ENCODE results near the gene UBAP1. TPM values are rescaled to one million over a fixed set of nuclear protein-coding genes. Genes with fewer than 3 reads are reported as not detected.
A peak's percentile ranks its signal among the peaks of the same experiment; 100 is the strongest.
"Not testable (repeated sequence)": the region's sequence is repeated elsewhere in the genome, so short reads cannot be mapped to it uniquely, and the experiment has no call there.

The UBAP1 gene
- total and polyA plus RNA-seq, 5 donors from 2014 or later = 52.9 to 70.7 (median 56.6) TPM

DNA sequence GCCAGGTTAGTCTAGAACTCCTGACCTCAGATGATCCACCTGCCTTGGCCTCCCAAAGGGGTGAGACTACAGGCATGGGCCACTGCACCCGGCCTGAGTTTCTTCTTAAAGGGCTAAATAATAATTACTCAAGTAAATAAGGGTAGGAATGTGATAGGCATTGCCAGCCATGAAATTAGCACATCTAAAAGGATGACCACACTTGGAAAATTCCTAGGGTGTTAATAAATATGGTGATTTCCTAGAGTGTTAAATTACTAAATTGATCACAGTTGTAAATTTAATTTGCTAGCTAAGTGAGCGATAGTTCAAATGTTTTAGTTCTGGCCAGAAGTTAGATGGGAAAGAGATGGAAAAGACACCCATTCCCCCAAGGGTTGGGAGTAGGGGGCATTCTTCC lies 53.4 kb downstream of the UBAP1 start:
- Histone ChIP-seq H3K27ac (ENCODE audit: insufficient read depth, low read length, poor library complexity, severe bottlenecking) (no peak overlapping the region), H3K4me1 (ENCODE audit: control insufficient read depth, insufficient read depth, low read length, poor library complexity, severe bottlenecking) (no peaks in the 10 kb centered on the region), H3K4me3 (ENCODE audit: low read depth, low read length) (no peak overlapping the region), H3K27me3 (ENCODE audit: control insufficient read depth, insufficient read depth, low read length) (no peaks in the 10 kb centered on the region), H3K9me3 (ENCODE audit: control insufficient read depth in 2 of 2, low read length in 2 of 2) (no peaks in the 10 kb centered on the region), H3K36me3 (ENCODE audit: control insufficient read depth, insufficient read depth, low read length) (peaks cover 36% of the 10 kb centered on the region)
- peak overlapping the region; percentile 12 to 55 (median 49) for H3K27ac Mint-ChIP-seq
- H3K27me3 Mint-ChIP-seq = no peaks in the 10 kb centered on the region
- peaks cover 0 to 24% (median 16%) of the 10 kb centered on the region in 4 donors for H3K4me1 Mint-ChIP-seq
- no peak overlapping the region for H3K4me3 Mint-ChIP-seq
- DNase-seq (no peak), ATAC-seq (ENCODE audit: low read depth in 2 of 2) (no peak)
- H3K9me3 Mint-ChIP-seq = no peaks in the 10 kb centered on the region
- peaks cover 18% of the 10 kb centered on the region for H3K36me3 Mint-ChIP-seq

- no peak overlapping the region for H3K27ac ChIP-seq (ENCODE audit: insufficient read depth, low read length, poor library complexity, severe bottlenecking)
- H3K36me3 ChIP-seq (ENCODE audit: control insufficient read depth, insufficient read depth, low read length) = peaks cover 47% of the 10 kb centered on the region
- H3K4me1 ChIP-seq (ENCODE audit: control insufficient read depth, insufficient read depth, low read length, poor library complexity, severe bottlenecking) = no peaks in the 10 kb centered on the region
- Mint-ChIP-seq H3K4me3 (no peak overlapping the region), H3K9me3 (no peaks in the 10 kb centered on the region), H3K27ac (peak overlapping the region; percentile 11 to 77 (median 56)), H3K27me3 (no peaks in the 10 kb centered on the region), H3K36me3 (peaks cover 19% of the 10 kb centered on the region), H3K4me1 (peaks cover 6 to 32% (median 20%) of the 10 kb centered on the region in 4 donors)
- no peaks in the 10 kb centered on the region for H3K9me3 ChIP-seq (ENCODE audit: control insufficient read depth in 2 of 2, low read length in 2 of 2)
- ATAC-seq (ENCODE audit: low read depth in 2 of 2) = no peak
- H3K4me3 ChIP-seq (ENCODE audit: low read depth, low read length) = no peak overlapping the region
- no peak for DNase-seq
- H3K27me3 ChIP-seq (ENCODE audit: control insufficient read depth, insufficient read depth, low read length) = no peaks in the 10 kb centered on the region
These were observed 54.8 kb downstream of the UBAP1 start for GRCh38 chr9:34233672-34234071.

- peaks cover 7% of the 10 kb centered on the region for H3K4me1 ChIP-seq (ENCODE audit: control insufficient read depth, insufficient read depth, low read length, poor library complexity, severe bottlenecking)
- H3K4me3 Mint-ChIP-seq = no peak overlapping the region
- no peaks in the 10 kb centered on the region for H3K9me3 ChIP-seq (ENCODE audit: control insufficient read depth in 2 of 2, low read length in 2 of 2)
- ATAC-seq (ENCODE audit: low read depth in 2 of 2) = no peak
- H3K9me3 Mint-ChIP-seq = no peaks in the 10 kb centered on the region
- H3K4me1 Mint-ChIP-seq = peaks cover 17 to 44% (median 29%) of the 10 kb centered on the region in 4 donors
- no peaks in the 10 kb centered on the region for H3K27me3 ChIP-seq (ENCODE audit: control insufficient read depth, insufficient read depth, low read length)
- H3K36me3 ChIP-seq (ENCODE audit: control insufficient read depth, insufficient read depth, low read length) = peaks cover 66% of the 10 kb centered on the region
- no peak overlapping the region for H3K4me3 ChIP-seq (ENCODE audit: low read depth, low read length)
- peaks cover 37% of the 10 kb centered on the region for H3K36me3 Mint-ChIP-seq
- peak overlapping the region in 1 of 3 donors; percentile 11 for H3K27ac Mint-ChIP-seq
- no peak for DNase-seq
- H3K27me3 Mint-ChIP-seq = no peaks in the 10 kb centered on the region
- no peak overlapping the region for H3K27ac ChIP-seq (ENCODE audit: insufficient read depth, low read length, poor library complexity, severe bottlenecking)
These were observed 59.0 kb downstream of the UBAP1 start for GRCh38 chr9:34237836-34238235.

DNA sequence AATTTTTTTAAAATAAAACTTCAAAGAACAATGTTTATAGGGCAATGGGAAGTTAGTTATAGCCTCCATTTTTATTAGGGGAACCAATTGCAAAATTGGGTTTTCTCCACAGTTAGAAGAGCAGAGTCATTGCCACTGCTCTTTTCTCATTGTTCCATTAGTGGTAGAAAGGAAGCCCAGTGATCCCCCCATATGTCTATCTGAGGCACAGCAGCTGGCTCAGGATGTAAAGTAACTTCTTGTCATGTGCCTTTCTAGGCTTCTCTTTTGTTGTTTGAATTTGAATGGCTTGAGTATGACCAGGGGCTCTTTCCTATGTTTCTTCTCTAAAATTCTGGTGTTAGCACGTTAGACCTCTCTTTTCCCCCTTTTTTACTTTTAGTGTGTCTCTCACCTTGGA lies 61.2 kb downstream of the UBAP1 start:
- peaks cover 14 to 44% (median 28%) of the 10 kb centered on the region in 4 donors for H3K4me1 Mint-ChIP-seq
- no peaks in the 10 kb centered on the region for H3K27me3 Mint-ChIP-seq
- Histone ChIP-seq H3K27ac (ENCODE audit: insufficient read depth, low read length, poor library complexity, severe bottlenecking) (no peak overlapping the region), H3K4me1 (ENCODE audit: control insufficient read depth, insufficient read depth, low read length, poor library complexity, severe bottlenecking) (peaks cover 7% of the 10 kb centered on the region), H3K27me3 (ENCODE audit: control insufficient read depth, insufficient read depth, low read length) (no peaks in the 10 kb centered on the region), H3K9me3 (ENCODE audit: control insufficient read depth in 2 of 2, low read length in 2 of 2) (no peaks in the 10 kb centered on the region), H3K36me3 (ENCODE audit: control insufficient read depth, insufficient read depth, low read length) (peaks cover 57% of the 10 kb centered on the region), H3K4me3 (ENCODE audit: low read depth, low read length) (no peak overlapping the region)
- no peak overlapping the region for H3K4me3 Mint-ChIP-seq
- peak overlapping the region; percentile 55 to 91 (median 56) for H3K27ac Mint-ChIP-seq
- H3K36me3 Mint-ChIP-seq = peaks cover 45% of the 10 kb centered on the region
- ATAC-seq (ENCODE audit: low read depth in 2 of 2) (no peak), DNase-seq (no peak)
- no peaks in the 10 kb centered on the region for H3K9me3 Mint-ChIP-seq

DNA sequence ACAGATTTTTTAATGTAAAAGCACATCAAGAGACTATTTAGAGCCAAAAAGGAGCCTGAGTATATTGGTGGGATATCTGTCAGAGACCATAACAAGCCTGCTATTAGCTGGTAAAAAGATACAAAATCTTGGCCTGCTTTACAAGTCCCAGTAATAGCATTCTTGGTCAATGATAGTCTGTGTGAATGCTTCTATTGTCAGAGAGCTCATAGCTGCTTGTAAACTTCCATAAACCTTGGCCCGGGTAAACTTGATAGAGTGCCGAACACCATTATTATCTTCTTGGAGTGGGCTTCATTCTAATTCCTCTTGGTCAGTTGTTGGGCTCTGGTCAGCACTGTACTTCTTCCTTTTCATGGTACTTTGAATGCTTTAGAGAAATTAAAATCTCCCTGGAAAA lies 64.0 kb downstream of the UBAP1 start:
- H3K36me3 ChIP-seq (ENCODE audit: control insufficient read depth, insufficient read depth, low read length) = peaks cover 49% of the 10 kb centered on the region
- no peak overlapping the region for H3K27ac ChIP-seq (ENCODE audit: insufficient read depth, low read length, poor library complexity, severe bottlenecking)
- peak overlapping the region in 1 of 3 donors; percentile 68 for H3K27ac Mint-ChIP-seq
- H3K4me3 Mint-ChIP-seq = no peak overlapping the region
- no peaks in the 10 kb centered on the region for H3K9me3 Mint-ChIP-seq
- peaks cover 11 to 54% (median 29%) of the 10 kb centered on the region in 4 donors for H3K4me1 Mint-ChIP-seq
- H3K27me3 ChIP-seq (ENCODE audit: control insufficient read depth, insufficient read depth, low read length) = no peaks in the 10 kb centered on the region
- H3K4me1 ChIP-seq (ENCODE audit: control insufficient read depth, insufficient read depth, low read length, poor library complexity, severe bottlenecking) = peaks cover 7% of the 10 kb centered on the region
- H3K36me3 Mint-ChIP-seq = peaks cover 42% of the 10 kb centered on the region
- no peaks in the 10 kb centered on the region for H3K27me3 Mint-ChIP-seq
- H3K4me3 ChIP-seq (ENCODE audit: low read depth, low read length) = no peak overlapping the region
- DNase-seq (no peak), ATAC-seq (ENCODE audit: low read depth in 2 of 2) (no peak)
- H3K9me3 ChIP-seq (ENCODE audit: control insufficient read depth in 2 of 2, low read length in 2 of 2) = no peaks in the 10 kb centered on the region

- H3K36me3 ChIP-seq (ENCODE audit: control insufficient read depth, insufficient read depth, low read length) = peaks cover 62% of the 10 kb centered on the region
- H3K27me3 ChIP-seq (ENCODE audit: control insufficient read depth, insufficient read depth, low read length); H3K4me3 ChIP-seq (ENCODE audit: low read depth, low read length); H3K27ac ChIP-seq (ENCODE audit: insufficient read depth, low read length, poor library complexity, severe bottlenecking); ATAC-seq (ENCODE audit: low read depth in 2 of 2); H3K4me1 ChIP-seq (ENCODE audit: control insufficient read depth, insufficient read depth, low read length, poor library complexity, severe bottlenecking); H3K27me3 Mint-ChIP-seq; DNase-seq; H3K9me3 Mint-ChIP-seq; H3K27ac Mint-ChIP-seq; H3K9me3 ChIP-seq (ENCODE audit: control insufficient read depth in 2 of 2, low read length in 2 of 2); H3K4me3 Mint-ChIP-seq: not testable (repeated sequence)
- Mint-ChIP-seq H3K36me3 (peaks cover 37% of the 10 kb centered on the region), H3K4me1 (peaks cover 10 to 32% (median 13%) of the 10 kb centered on the region in 4 donors)
These were observed 66.4 kb downstream of the UBAP1 start for GRCh38 chr9:34245212-34245611.

- Histone ChIP-seq H3K27me3 (ENCODE audit: control insufficient read depth, insufficient read depth, low read length) (no peaks in the 10 kb centered on the region), H3K9me3 (ENCODE audit: control insufficient read depth in 2 of 2, low read length in 2 of 2) (no peaks in the 10 kb centered on the region), H3K36me3 (ENCODE audit: control insufficient read depth, insufficient read depth, low read length) (peaks cover 68% of the 10 kb centered on the region), H3K4me1 (ENCODE audit: control insufficient read depth, insufficient read depth, low read length, poor library complexity, severe bottlenecking) (no peaks in the 10 kb centered on the region), H3K4me3 (ENCODE audit: low read depth, low read length) (no peak overlapping the region), H3K27ac (ENCODE audit: insufficient read depth, low read length, poor library complexity, severe bottlenecking) (no peak overlapping the region)
- Mint-ChIP-seq H3K36me3 (peaks cover 33% of the 10 kb centered on the region), H3K4me1 (peaks cover 8 to 24% (median 9%) of the 10 kb centered on the region in 4 donors), H3K27me3 (no peaks in the 10 kb centered on the region), H3K4me3 (no peak overlapping the region), H3K27ac (no peak overlapping the region), H3K9me3 (no peaks in the 10 kb centered on the region)
- no peak for ATAC-seq (ENCODE audit: low read depth in 2 of 2)
- no peak for DNase-seq
These were observed 67.6 kb downstream of the UBAP1 start for GRCh38 chr9:34246453-34246852.

DNA sequence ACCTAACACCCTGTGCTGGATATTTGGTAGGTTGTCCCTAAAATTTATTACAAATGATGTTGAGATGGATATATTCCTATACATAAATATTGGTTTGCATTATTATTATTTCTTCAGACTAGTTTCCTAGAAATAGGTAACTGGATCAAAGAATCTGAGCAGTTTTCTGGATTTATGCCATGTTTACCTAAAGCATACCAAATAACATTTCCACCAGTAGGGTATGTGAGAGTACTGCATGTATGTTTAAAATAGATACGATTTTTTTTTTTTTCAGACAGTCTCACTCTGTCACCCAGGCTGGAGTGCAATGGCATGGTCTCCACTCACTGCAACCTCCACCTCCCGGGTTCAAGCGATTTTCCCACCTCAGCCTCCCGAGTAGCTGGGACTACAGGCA lies 68.9 kb downstream of the UBAP1 start:
- H3K9me3 Mint-ChIP-seq; H3K4me1 ChIP-seq (ENCODE audit: control insufficient read depth, insufficient read depth, low read length, poor library complexity, severe bottlenecking); H3K4me3 ChIP-seq (ENCODE audit: low read depth, low read length); H3K9me3 ChIP-seq (ENCODE audit: control insufficient read depth in 2 of 2, low read length in 2 of 2); H3K27me3 Mint-ChIP-seq; H3K27ac ChIP-seq (ENCODE audit: insufficient read depth, low read length, poor library complexity, severe bottlenecking); H3K27me3 ChIP-seq (ENCODE audit: control insufficient read depth, insufficient read depth, low read length); ATAC-seq (ENCODE audit: low read depth in 2 of 2); DNase-seq; H3K4me3 Mint-ChIP-seq: not testable (repeated sequence)
- H3K36me3 ChIP-seq (ENCODE audit: control insufficient read depth, insufficient read depth, low read length) = peaks cover 66% of the 10 kb centered on the region
- peaks cover 28% of the 10 kb centered on the region for H3K36me3 Mint-ChIP-seq
- H3K27ac Mint-ChIP-seq = peak overlapping the region in 1 of 3 donors; percentile 75
- peaks cover 7 to 17% (median 10%) of the 10 kb centered on the region in 4 donors for H3K4me1 Mint-ChIP-seq
